ENCODE results near the gene PTHLH. TPM values are rescaled to one million over a fixed set of nuclear protein-coding genes. Genes with fewer than 3 reads are reported as not detected.
A peak's percentile ranks its signal among the peaks of the same experiment; 100 is the strongest.

PTHLH gene
- total RNA-seq, 1 donor from 2014 or later, result 5.0 TPM

DNA sequence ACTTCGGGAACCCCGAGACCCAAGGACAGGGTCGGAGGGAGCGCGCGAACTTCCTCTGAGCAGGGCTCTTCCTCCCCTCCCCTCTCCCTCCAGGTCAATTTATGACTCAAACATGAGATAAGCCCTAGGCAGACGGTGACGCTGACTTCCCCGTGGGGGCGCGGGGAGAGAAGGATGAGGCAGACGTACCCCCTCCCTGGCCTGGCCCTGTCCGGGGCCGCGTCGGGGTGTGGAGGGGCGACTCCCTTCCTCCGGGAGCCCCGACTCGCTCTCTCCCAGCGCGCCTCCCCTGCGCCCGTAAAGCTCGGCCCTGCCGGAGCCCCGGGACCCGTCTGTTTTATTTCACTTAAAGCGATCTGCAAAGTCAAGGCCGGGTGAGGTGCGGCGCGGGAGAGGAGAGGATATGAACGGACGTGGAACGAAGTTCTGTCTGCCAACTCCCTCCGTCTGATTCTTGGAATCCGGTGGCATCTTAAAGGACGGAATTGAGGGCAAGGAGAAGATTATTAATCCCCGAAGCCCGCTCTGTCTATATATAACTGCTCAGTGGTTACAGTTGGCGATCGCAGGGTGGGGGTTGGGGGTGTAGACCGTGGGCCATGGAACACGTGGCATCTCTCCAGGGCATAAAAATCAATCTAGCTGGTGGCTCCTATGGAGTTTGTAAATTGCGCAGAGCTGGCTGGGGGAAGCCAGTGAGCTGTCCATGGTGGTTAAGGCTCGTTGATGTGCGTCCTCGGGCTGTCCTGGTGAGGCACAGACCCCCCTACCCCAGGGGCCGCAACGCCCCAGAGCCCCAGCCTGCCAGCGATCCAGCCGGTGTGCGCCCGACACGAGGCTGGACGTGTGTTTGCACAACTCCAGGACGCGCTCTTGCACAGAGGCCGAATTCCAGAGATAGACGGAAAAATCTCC lies 2.9 kb upstream of the PTHLH start:
- DNase-seq (ENCODE audit: extremely low read depth, low read depth, low spot score), result no peak

DNA sequence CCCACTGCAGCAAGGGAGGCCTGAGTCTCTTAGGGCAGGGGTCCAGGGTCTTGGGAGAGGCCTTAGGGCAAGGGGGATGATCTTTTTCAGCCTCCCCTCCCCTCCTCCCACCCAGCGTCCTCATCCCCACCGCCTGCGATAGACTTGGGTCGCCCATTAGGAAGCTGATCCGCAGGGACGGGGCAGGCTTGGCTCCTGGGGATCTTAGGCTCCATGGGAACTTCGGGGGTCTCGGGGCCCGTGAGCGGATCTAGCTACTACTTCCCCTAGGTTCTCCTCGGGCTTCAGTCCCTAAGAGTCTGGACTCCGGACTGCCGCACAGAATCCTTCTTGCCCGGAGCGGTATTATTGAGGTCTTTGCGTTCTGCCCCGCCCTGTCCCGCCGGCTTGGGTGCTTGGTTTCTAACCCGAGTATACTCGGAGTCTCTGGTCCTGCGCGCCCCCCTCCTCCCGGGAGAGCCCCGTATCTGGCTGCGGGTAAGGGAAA lies 2.2 kb upstream of the PTHLH start:
- DNase-seq (ENCODE audit: extremely low read depth, low read depth, low spot score), result no peak

DNA sequence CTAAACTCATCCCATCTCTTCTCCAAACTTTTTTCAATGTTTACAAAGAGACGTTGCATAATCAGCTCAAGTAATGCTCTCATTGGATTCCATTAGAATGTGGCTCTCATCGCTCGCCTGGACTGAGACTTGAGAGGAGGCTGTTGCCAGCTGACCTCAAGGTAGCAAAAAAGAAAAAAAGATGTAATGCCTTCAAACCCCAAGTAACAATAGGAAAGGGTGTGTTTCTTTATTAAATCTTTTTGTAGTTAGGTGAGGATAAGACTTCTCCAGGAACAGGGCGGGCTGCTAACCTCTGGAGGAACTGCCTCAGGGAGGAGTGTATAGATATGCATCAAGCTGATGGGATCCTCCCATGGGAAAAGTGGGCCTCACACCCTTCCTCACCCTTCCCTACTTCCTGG lies 956 bp upstream of the PTHLH start:
- no peak for DNase-seq (ENCODE audit: extremely low read depth, low read depth, low spot score)

DNA sequence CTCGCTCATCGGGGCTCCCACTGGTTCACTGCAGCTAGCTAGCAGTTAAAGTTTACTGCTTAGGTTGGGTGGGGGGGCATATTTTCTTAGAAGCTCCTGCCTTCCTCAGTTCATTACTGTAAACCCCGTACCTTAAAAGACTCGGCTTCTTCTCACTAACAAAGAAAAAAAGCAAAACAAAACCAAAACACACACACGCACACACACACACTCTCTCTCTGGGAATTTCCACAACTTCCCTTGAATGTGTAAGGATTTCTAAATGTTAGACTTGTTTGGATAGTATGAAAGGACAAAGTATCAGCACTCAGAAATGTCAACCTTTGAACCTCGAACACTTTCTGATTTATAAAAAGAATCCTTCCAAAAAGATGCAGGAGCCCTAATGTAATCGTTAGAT lies 927 bp downstream of the PTHLH start:
- DNase-seq (ENCODE audit: extremely low read depth, low read depth, low spot score), result no peak

DNA sequence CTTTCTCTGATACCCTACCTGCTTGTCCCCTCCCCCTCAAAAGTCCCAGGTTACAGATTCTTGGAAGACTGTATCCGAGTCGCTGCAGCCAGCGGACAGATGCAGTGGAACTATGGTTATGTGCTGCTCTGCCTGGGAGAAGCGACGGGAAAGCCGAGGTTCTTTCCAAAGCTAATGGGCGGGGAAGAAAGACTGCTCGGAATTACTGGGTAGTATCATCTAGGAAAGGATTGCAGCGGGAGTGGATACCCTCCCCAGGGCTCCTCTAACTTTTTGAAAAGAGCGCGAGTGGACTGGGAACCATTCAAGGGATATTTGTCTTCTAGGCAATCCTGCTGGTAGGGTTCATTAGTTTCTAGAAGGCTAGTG lies 1.4 kb downstream of the PTHLH start:
- DNase-seq (ENCODE audit: extremely low read depth, low read depth, low spot score), result no peak

DNA sequence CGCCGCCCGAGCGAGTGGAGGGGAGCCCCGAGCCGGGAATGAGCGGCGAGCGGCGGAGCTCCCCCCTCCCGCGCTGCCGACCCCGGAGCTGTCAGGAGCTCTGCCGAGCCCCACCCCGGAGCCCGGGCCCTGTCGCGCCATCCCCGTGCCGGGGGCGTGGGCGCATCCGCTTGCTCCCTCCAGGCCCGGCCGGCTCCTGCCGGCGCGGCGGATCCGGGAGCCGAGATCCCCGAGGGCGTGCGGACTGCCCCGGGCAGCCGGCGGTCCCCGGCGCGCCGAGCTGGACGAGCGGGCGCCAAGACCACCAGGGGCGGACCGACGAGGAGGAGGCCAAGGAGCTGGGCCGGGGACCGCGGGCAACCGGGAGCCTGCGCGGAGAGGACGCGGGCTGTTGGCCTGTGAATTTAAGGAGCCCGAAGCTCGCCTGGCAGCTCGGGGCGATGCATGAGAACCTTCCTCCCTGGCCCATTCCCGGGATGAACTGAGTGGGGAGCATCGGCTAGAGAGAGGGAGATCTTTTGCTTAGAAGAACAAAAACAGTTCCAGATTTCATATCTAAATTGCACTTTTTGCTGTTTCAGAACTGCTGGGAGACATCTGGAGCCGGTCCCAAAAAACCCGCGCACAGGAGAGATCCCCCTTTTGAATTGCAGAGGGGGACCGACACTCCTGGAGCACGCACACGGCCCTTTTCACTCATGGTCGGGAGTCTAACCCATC lies 2.0 kb downstream of the PTHLH start:
- DNase-seq (ENCODE audit: extremely low read depth, low read depth, low spot score), result no peak

DNA sequence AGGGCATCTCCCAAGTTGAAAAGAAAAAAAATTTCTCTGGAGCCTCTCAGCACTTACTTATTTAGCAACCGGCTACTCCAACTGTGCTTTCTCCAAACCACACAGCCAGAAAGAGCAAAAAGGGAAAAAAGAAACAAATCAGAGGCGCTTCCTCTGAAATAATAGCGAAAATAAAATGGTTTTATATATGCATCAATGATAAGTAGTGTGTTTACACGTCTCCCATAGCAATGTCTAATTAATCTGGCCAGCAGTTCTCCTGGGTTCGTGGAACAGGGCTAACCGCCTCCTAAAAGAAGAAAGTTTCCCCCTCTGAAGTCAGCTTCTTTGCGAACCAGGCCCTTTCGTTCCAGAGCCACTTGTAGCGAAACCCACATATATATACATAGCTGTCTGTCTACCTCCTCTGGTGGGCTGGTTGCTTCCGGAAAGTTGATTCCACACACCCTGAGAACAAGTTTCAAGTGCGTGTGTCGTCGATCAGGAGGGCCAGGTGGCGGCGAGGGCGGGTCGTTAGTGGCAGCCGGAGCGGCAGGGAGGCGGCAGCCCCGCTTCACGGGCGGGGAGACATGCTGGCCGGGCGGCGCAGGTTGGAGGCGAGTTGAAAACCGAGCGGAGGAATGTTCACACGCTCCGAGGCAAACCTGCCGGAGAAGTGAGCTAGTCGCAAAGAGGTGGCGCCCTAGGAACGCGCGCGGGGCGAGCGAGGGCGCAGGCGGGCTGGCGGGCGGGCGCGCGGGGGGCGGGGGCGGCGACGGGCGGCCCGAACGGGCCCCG lies 2.7 kb downstream of the PTHLH start:
- DNase-seq (ENCODE audit: extremely low read depth, low read depth, low spot score), result no peak

DNA sequence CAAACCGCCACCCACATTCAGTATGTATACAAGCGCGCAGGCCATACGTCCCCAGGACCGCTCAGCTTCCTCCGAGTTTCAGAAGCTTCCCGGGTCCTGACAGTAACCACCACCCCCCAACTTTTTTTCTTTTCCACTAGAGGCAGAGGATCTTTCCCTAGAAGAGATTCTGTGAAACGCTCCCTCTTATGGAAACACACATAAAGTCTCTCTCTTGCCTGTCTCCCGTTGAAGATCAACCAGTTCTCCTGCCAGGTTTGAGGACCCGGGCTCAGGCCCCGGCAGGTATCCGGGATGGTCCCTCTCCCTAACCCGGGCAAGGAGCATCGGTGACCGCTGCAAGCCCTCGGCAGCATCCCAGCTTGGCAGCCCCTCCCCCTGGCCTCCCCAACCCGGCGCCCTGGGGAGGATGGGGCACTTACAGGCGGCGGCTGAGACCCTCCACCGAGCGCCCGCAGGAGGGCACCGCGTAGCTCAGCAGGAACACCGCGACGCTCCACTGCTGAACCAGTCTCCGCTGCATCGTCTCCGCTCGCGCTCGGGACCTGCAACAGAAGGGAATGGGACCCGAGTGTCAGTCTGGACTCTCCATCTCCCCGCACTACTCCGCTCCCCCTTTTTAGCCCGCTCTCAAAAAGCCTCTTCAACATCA lies 3.4 kb downstream of the PTHLH start:
- no peak for DNase-seq (ENCODE audit: extremely low read depth, low read depth, low spot score)

DNA sequence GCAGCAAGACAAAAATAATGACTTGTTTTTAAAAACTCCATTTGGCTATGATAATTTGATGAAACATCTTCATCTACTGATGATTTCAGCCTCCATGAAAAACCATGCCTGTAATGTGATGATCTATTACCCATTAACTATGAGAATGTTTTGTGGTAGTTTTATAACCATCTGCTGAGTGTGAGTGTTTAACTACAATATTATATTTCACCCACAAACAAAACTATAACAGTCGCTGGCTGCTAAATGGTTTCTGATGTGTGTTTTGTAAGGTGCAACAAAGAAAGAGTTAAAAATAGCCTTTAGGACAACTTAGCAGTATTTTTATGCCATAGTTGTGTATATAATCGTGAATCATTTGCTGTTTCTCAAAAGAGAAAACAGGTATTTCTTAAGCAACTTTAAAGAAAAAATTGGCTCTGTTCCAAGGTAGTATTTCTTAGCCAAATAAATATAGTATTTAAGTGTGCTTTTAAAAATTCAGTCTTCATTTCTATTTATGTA lies 4.9 kb downstream of the PTHLH start:
- DNase-seq (ENCODE audit: extremely low read depth, low read depth, low spot score), result no peak

DNA sequence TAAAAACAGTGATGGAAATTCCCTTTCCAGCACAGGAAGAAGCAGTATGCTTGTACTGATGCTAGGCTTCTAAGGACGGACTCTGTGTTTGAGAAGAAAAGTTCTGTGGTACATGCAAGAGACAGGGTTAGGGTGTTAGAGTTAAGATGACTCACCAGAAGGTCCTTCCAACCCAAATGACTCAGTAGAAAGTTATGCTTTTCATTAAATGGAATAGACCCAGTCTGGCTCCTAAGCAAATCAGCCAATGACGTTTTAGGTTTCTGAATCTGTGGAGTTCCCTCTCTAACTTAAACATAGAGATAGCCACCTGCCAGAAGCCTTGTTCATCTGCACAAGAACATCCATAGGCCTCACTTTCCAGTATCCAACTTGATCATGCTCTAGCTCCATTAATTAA lies 5.7 kb downstream of the PTHLH start:
- DNase-seq (ENCODE audit: extremely low read depth, low read depth, low spot score), result peak; percentile 87

DNA sequence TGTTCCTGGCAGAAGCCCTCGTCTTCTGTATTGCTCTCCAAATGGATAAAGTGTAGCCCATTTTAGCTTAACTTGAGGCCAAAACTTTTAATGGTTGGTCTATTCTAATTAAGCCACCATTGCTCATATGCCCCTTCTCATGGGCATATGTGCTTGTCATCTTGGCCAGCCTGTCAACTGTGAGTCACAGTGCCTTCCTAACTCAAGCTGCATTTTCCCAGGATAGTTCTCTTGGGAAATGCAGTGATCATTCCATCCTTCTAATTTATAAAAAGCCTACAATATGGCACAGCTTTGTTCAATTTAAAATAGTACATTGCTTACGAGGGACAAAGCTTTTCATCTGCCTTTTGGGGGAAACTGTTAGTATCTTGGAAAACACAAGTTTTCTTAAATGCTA lies 6.6 kb downstream of the PTHLH start:
- no peak for DNase-seq (ENCODE audit: extremely low read depth, low read depth, low spot score)

DNA sequence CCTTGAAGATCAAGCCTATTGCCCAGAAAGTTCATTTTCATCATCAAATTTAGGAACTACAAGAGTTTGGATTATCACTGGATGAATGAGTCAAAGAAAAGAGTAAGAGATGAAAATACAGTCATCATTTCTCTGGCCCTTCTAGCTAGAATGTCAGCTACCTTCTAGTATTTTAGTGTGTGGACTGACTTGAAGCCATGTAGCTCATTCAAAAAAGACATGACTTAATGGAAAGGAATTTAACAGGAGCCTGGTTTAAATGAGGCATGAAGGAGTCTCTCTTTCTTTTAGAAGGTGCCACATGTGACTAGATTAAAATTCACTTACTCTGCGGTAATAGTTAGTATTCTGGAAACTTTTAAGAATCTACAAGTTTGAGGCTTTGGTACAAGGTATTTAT lies 7.1 kb downstream of the PTHLH start:
- DNase-seq (ENCODE audit: extremely low read depth, low read depth, low spot score), result no peak

DNA sequence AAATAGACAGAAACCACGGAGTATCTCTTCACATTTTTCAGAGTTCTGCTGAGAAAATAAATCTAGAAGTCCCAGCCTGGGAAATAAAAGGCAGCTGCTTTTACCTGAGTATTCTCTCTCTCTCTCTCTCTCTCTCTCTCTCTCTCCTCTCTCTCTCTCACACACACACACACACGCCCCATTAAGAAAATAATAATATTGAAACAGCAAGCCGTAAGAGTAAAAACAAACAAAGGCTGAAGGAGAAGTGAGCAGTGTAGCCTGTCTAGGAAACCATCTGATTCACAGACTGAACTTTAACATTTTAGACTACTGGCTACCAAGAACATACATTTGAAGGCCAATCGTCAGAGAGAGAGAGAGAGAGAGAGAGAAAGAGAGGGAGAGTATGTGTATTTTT lies 8.4 kb downstream of the PTHLH start:
- DNase-seq (ENCODE audit: extremely low read depth, low read depth, low spot score), result no peak

DNA sequence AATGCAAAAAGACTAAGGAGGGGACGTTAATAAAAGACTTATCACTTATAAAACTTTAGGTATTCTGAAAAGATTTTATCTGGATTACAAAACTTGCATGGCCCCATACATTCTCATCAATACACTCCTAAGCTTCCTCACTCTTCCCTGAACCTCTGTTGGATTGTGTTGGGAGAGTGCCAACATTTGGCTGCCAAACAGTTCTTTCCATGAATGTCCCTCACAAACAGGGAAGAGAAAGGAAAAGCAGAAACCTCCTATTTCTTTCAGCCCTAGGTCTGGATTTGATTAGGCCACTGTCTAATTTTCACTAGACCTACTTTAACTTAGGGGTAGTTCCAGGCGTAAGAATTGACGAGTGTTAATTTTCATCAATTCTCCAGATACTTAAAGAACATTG lies 11.7 kb downstream of the PTHLH start:
- DNase-seq (ENCODE audit: extremely low read depth, low read depth, low spot score), result no peak

DNA sequence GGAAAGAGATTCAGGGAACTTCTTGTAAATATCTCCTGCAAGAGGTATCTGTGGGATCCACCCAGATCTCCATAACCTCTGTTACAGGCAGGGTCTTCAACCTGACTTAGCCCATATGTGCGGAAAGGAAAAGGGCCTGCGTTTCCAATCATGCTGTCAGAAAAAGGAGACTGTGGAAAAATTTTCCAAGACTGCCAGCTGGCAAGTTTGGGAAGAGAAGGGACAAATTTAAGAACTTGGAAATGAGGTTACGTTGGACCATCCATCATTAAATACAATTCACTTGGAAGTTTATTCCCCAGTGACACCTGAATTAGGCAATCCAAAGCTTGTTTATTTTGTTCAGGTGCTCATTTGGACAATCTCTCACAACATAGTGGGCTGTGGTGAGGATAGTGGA lies 13.9 kb downstream of the PTHLH start:
- DNase-seq (ENCODE audit: extremely low read depth, low read depth, low spot score), result no peak

DNA sequence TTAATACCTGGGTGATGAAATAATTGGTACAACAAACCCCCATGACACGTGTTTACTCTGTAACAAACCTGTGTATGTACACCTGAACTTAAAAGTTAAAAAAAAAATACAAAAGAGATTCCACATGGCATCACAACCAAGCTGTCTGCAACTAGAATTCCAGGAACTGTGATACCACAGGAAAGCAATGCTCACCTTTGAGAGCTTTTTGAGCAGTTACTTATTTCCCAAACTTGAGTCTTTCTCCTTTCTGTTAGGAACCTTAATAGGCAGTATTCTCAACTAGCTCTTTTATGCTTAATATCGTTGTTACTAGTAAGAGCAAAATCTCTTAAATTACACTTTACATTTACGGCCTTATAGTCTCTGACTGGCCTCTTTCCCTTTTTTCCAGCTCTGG lies 15.2 kb downstream of the PTHLH start:
- no peak for DNase-seq (ENCODE audit: extremely low read depth, low read depth, low spot score)

DNA sequence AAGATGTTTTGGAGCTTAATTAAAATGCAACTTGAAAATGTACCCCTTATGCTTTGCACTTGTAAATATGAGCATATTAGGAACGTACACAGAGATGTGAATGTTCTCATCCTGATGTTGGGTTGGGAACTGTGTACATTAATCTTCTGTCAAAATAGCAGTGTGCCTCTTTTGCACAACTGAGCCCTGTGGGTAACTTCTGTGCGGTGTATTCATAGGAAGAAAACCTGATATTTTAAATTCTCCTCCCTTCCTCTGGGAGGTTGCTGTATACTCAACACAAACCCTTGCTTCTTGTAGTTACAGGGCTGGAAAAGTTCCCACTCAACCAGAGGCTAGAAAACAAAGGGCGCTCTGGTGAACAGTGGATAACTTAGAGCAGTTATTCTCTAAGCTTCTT lies 18.7 kb downstream of the PTHLH start:
- no peak for DNase-seq (ENCODE audit: extremely low read depth, low read depth, low spot score)

DNA sequence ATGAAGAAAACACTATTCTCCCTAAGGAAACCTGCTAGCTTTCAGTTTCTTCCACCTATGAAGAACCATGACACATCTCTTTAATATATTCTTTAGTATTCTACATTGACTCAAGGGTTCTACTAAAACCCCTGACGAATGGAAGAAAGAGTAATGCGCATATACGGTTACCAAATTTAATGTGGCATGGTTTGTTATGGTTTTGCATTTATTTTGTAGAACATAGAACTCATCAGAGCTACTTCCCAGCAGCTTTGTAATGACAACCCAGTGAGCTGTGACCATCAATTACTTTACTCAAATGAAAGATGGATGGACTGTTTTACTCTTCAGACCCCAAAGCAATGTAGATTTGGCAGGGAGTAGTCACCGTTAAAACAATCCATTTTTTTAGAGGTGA lies 19.2 kb downstream of the PTHLH start:
- no peak for DNase-seq (ENCODE audit: extremely low read depth, low read depth, low spot score)

DNA sequence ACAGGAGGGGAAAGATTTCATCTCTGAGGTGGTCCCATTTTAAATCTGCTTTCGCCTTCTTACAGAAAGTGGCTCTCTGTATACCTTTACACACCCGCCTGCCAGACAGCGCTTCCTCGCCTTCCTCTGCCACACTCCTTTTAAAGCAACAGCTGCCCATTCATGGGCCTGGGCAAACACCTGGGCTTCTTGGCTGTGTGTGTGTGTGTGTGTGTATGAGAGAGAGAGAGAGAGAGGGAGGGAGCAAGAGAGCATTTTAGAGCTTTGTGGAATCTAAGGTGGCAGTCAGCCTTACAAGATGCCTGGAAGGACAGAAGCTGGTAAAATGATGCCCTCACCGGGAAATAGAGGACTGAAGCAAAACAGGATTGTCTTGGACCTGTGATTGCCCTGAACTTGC lies 20.0 kb downstream of the PTHLH start:
- no peak for DNase-seq (ENCODE audit: extremely low read depth, low read depth, low spot score)

DNA sequence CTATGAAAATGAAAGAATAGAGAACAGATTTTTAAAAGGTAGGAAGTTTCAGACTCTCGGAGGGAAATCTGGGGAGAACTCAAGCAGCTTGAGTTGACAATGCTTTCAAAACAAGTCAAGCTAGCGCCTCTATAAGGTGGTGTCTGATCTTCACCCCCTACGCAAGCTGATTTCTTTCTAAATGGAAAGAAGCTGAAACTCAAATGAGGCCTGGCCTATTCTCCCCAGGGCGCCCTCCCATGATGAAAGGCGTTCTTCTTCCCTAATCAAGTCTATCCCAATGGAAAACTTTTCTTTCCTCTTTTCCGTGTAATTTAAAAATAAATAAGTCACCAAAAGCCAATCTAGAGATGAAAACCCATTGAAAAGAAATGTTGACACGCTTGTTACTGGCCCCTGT lies 20.6 kb downstream of the PTHLH start:
- no peak for DNase-seq (ENCODE audit: extremely low read depth, low read depth, low spot score)

DNA sequence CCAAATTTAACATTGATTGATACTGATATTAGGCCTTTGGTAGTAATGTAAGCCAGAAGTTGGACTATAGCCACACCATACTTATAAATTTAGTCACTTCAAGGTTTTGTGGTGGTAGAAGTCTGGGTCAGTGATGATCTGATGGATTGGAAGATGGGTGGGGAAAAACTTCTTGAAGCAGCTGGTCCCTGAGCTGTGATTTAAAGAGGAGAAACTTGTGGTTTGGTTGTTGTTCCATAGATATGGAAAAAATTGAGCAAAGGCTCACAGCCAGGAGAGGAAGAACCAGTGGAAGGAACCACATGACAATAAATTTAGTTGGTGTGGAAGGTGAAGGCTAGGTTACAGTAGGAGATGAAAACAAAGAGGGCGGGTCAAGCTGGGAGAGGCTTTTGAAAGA lies 26.1 kb downstream of the PTHLH start:
- DNase-seq (ENCODE audit: extremely low read depth, low read depth, low spot score), result no peak
